HepG2 (cell line): Measurements from ENCODE around the gene TXNDC12. TPM values are rescaled to one million over a fixed set of nuclear protein-coding genes. Genes with fewer than 3 reads are reported as not detected.

Source experiments
- ATAC-seq: fragments of 200-7000 bp; cut with Tn5 transposase; 3 replicates; pipeline ENCODE4 v1.9.1; 2020; ENCODE audit warnings: mild to moderate bottlenecking, moderate library complexity
- BruUV-seq: library from RNA; stranded (reverse); fragments of 400-500 nt; replicated peaks from 2 replicates; lab custom pipeline; 2021; lab: Mats Ljungman, UMichigan
- CTCF ChIA-PET: fragments of 300-600 bp; formaldehyde crosslinking; extraction: SDS; loops from one replicate; lab custom pipeline; 2021; ENCODE audit warnings: low total read pairs, inconsistent platforms, low intra/inter-chr PET ratio; lab: Yijun Ruan, JAX
- POLR2A ChIA-PET: fragments of 350-600 bp; sonication (Branson Sonifier 250); formaldehyde crosslinking; loops from one replicate; lab custom pipeline; 2020; ENCODE audit warnings: antibody characterized with exemption, inconsistent platforms; lab: Yijun Ruan, JAX
- DNase-seq: peaks from one replicate; pipeline ENCODE4 v3.0.0-alpha.2; 2015; ENCODE audit warnings: low spot score
- FAIRE-seq: peaks from 3 replicates; lab custom pipeline; 2011; peaks lifted over from hg19 to GRCh38; lab: Jason Lieb, UNC
- H2AFZ ChIP-seq: one replicate; pipeline ENCODE4 v1.6.1; 2011; ENCODE audit warnings: low read length, inconsistent platforms
- H3K27ac ChIP-seq: fragments of 300-600 bp; 3 replicates; pipeline ENCODE4 v1.8.0; 2011; ENCODE audit warnings: mixed run types, mild to moderate bottlenecking, mixed read lengths, low read length, inconsistent platforms; ENCODE audit not compliant: insufficient read depth; ENCODE audit errors: extremely low read length
- H3K27me3 ChIP-seq, 2 experiments: fragments of 200-600 bp in 1 of 2; 2 replicates in 1 of 2; 3 replicates in 1 of 2; pipeline versions ENCODE4 v1.6.0 to v1.8.0; 2011; ENCODE audit warnings: low read length in 2 of 2, mild to moderate bottlenecking in 2 of 2, moderate library complexity in 2 of 2, inconsistent platforms in 1 of 2; ENCODE audit not compliant: insufficient read depth in 2 of 2, control insufficient read depth in 1 of 2
- H3K36me3 ChIP-seq, 2 experiments: fragments of 200-600 bp in 1 of 2; replicated peaks in 1 of 2; 2 replicates in 1 of 2; 3 replicates in 1 of 2; pipeline versions ENCODE4 v1.5.1 to v1.8.0; 2011; ENCODE audit warnings: low read length in 2 of 2, inconsistent platforms in 1 of 2; ENCODE audit not compliant: insufficient read depth in 2 of 2, control insufficient read depth in 1 of 2
- H3K4me1 ChIP-seq: 2 replicates; pipeline ENCODE4 v1.5.1; 2012; ENCODE audit warnings: low read length, inconsistent platforms; ENCODE audit not compliant: insufficient read depth
- H3K4me2 ChIP-seq: 2 replicates; pipeline ENCODE4 v1.6.0; 2011; ENCODE audit warnings: low read depth, low read length, inconsistent platforms
- H3K4me3 ChIP-seq, 3 experiments: fragments of 200-600 bp in 1 of 3; sonication (generic), shearing (Covaris generic) in 1 of 3; replicated peaks in 1 of 3; 2 replicates each; pipeline ENCODE4 v1.5.1; 2011 to 2016; ENCODE audit warnings: low read length in 3 of 3, inconsistent platforms in 2 of 3, low read depth in 2 of 3, mild to moderate bottlenecking in 2 of 3, control low read depth in 1 of 3, mixed read lengths in 1 of 3; ENCODE audit not compliant: insufficient read depth in 1 of 3
- H3K79me2 ChIP-seq: one replicate; pipeline ENCODE4 v1.6.1; 2011; ENCODE audit warnings: low read length, inconsistent platforms; ENCODE audit not compliant: insufficient read depth
- H3K9ac ChIP-seq: 2 replicates; pipeline ENCODE4 v1.6.0; 2011; ENCODE audit warnings: mild to moderate bottlenecking, low read depth, low read length, inconsistent platforms; ENCODE audit not compliant: insufficient read depth
- H3K9me3 ChIP-seq: 2 replicates; pipeline ENCODE4 v1.5.1; 2012; ENCODE audit warnings: mild to moderate bottlenecking, low read length
- H4K20me1 ChIP-seq: 2 replicates; pipeline ENCODE4 v1.6.0; 2011; ENCODE audit warnings: inconsistent platforms, mild to moderate bottlenecking, low read length, moderate library complexity; ENCODE audit not compliant: insufficient read depth
- BATF2 ChIP-seq: sonication (generic); formaldehyde crosslinking; IDR thresholded peaks from 2 replicates; pipeline ENCODE4 v1.8.0; 2022; ENCODE audit warnings: mild to moderate bottlenecking, missing genetic modification reagents, moderate library complexity
- CC2D1A ChIP-seq: sonication (generic); formaldehyde crosslinking; IDR thresholded peaks from 2 replicates; pipeline ENCODE4 v1.8.1; 2023; ENCODE audit warnings: mild to moderate bottlenecking, missing genetic modification reagents
- CHCHD3 ChIP-seq: sonication (generic); formaldehyde crosslinking; IDR thresholded peaks from 2 replicates; pipeline ENCODE4 v1.8.0; 2022; ENCODE audit warnings: mild to moderate bottlenecking, missing genetic modification reagents, moderate library complexity
- HDAC6 ChIP-seq: fragments of 200-600 bp; sonication (generic); IDR thresholded peaks from 2 replicates; pipeline ENCODE4 v1.7.0; 2017; ENCODE audit warnings: mild to moderate bottlenecking, antibody characterized with exemption, low read length, low read depth
- HMGA1 ChIP-seq: sonication (generic); formaldehyde crosslinking; conservative IDR thresholded peaks from 2 replicates; pipeline ENCODE4 v1.4.0; 2020; ENCODE audit warnings: missing genetic modification reagents
- KDM2A ChIP-seq: sonication (generic); formaldehyde crosslinking; IDR thresholded peaks from 2 replicates; pipeline ENCODE4 v1.4.0; 2020; ENCODE audit warnings: low read depth, missing genetic modification reagents, borderline replicate concordance
- MXD3 ChIP-seq: IDR thresholded peaks from 2 replicates; pipeline ENCODE4 v1.6.1; 2016; ENCODE audit warnings: mild to moderate bottlenecking, missing biosample characterization, missing genetic modification reagents
- NCOA1 ChIP-seq: sonication (generic); formaldehyde crosslinking; IDR thresholded peaks from 2 replicates; pipeline ENCODE4 v1.9.0; 2021; ENCODE audit warnings: missing genetic modification reagents
- PRMT3 ChIP-seq: sonication (generic); formaldehyde crosslinking; IDR thresholded peaks from 2 replicates; pipeline ENCODE4 v1.8.1; 2022; ENCODE audit warnings: low read depth, mild to moderate bottlenecking, moderate library complexity, missing genetic modification reagents, borderline replicate concordance
- RFX1 ChIP-seq: fragments of 450-650 bp; IDR thresholded peaks from 2 replicates; pipeline ENCODE4 v1.6.1; 2017
- RFXANK ChIP-seq: IDR thresholded peaks from 2 replicates; pipeline ENCODE4 v1.6.1; 2016
- SIN3A ChIP-seq: IDR thresholded peaks from 2 replicates; pipeline ENCODE4 v1.6.1; 2011; ENCODE audit warnings: low read depth, mild to moderate bottlenecking, control low read depth, low read length, borderline replicate concordance
- SNAI1 ChIP-seq: sonication (generic); formaldehyde crosslinking; IDR thresholded peaks from 2 replicates; pipeline ENCODE4 v1.5.0; 2020; ENCODE audit warnings: mild to moderate bottlenecking, missing genetic modification reagents, borderline replicate concordance
- ZFAT ChIP-seq: sonication (generic); formaldehyde crosslinking; conservative IDR thresholded peaks from 2 replicates; pipeline ENCODE4 v1.8.1; 2023; ENCODE audit warnings: missing genetic modification reagents, inconsistent platforms
- ZNF230 ChIP-seq: sonication (generic); formaldehyde crosslinking; IDR thresholded peaks from 2 replicates; pipeline ENCODE4 v1.4.0; 2020; ENCODE audit warnings: mild to moderate bottlenecking, missing genetic modification reagents
- ZNF317 ChIP-seq: sonication (generic); formaldehyde crosslinking; IDR thresholded peaks from 2 replicates; pipeline ENCODE4 v1.5.0; 2020; ENCODE audit warnings: mild to moderate bottlenecking, missing genetic modification reagents
- ZNF326 ChIP-seq: sonication (generic); formaldehyde crosslinking; IDR thresholded peaks from 2 replicates; pipeline ENCODE4 v1.4.0; 2020; ENCODE audit warnings: missing genetic modification reagents, borderline replicate concordance
- ZNF562 ChIP-seq: sonication (generic); formaldehyde crosslinking; IDR thresholded peaks from 2 replicates; pipeline ENCODE4 v1.8.0; 2022; ENCODE audit warnings: missing genetic modification reagents, borderline replicate concordance
- ZNF577 ChIP-seq: sonication (generic); formaldehyde crosslinking; IDR thresholded peaks from 2 replicates; pipeline ENCODE4 v1.4.0; 2020; ENCODE audit warnings: mild to moderate bottlenecking, low read depth, missing genetic modification reagents, borderline replicate concordance
- ZNF607 ChIP-seq: sonication (generic); formaldehyde crosslinking; IDR thresholded peaks from 2 replicates; pipeline ENCODE4 v1.5.1; 2020; ENCODE audit warnings: missing genetic modification reagents, mild to moderate bottlenecking, borderline replicate concordance
- WGBS: methylation state at CpG from one replicate; pipeline ENCODE4 v1.1.6; 2017; ENCODE audit warnings: low lambda C conversion rate; 5-methylcytosine and 5-hydroxymethylcytosine counted together
- in situ Hi-C: cut with HindIII; loops from 2 replicates; pipeline ENCODE4 v1.10.0; 2017; ENCODE audit warnings: low pct_unique_long_range_greater_than_20kb; ENCODE audit not compliant: extremely low pct_ligation_motif_present
- intact Hi-C: fragments of 100-400 bp; cut with micrococcal nuclease; formaldehyde crosslinking; loops from one replicate; pipeline ENCODE4 v1.10.0; 2022; ENCODE audit not compliant: unreplicated experiment
- polyA plus RNA-seq, 8 experiments: library from polyadenylated mRNA; depleted of rRNA in 3 of 8; stranded (reverse) in 7 of 8; unstranded in 1 of 8; fragments of >200 nt; fragmentation: Illumina TruSeq in 4 of 8; extraction: Trizol in 4 of 8; gene quantifications; 2 replicates each; pipeline versions ENCODE4 v1.2.1 to v1.2.3, GENCODE V29; 2011 to 2016; ENCODE audit warnings: low read depth in 4 of 8, missing spikeins in 1 of 8, mixed read lengths in 1 of 8; ENCODE audit not compliant: insufficient read depth in 1 of 8
- total RNA-seq, 5 experiments: library from RNA; depleted of rRNA; stranded (reverse); fragments of >200 nt; fragmentation: Illumina TruSeq; extraction: Trizol; gene quantifications; 2 replicates each; pipeline ENCODE4 v1.2.3, GENCODE V29; 2016; ENCODE audit warnings: low read depth in 1 of 5

Gene TXNDC12
- total and polyA plus RNA-seq, 2 of the 13 experiments (the other 11 are each of a cell fraction or from before 2014, with no cell fraction given): 65.6 to 67.2 TPM

- no TSS peak for BruUV-seq
- no peaks in the 10 kb centered on the region for H3K9me3 ChIP-seq
- intact Hi-C loops (no loop called here), in situ Hi-C loops (no loop called here)
- TF ChIP-seq HMGA1 (CRISPR knock-in tag): no peak
- no peak for TF ChIP-seq ZFAT (CRISPR knock-in tag)
- H3K36me3 ChIP-seq: no peaks in the 10 kb centered on the region
- H3K27me3 ChIP-seq: peaks cover 2 to 22% of the 10 kb centered on the region in 2 experiments; a peak in 3 of 5 replicates
- H4K20me1 ChIP-seq: no peaks in the 10 kb centered on the region
- DNase-seq (no peak), FAIRE-seq (no peak), ATAC-seq (no peak)
- no peak overlapping the region for H3K4me2 ChIP-seq
- H3K9ac ChIP-seq: no peak overlapping the region
- no peak overlapping the region for H2AFZ ChIP-seq
- CTCF ChIA-PET: no interaction called here
- H3K27ac ChIP-seq: no peak overlapping the region
- 53% methylated on average over 4 of the region's 4 CpGs for WGBS
- POLR2A ChIA-PET: no interaction called here
- no peaks in the 10 kb centered on the region for H3K79me2 ChIP-seq
- peaks cover 5% of the 10 kb centered on the region for H3K4me1 ChIP-seq
- H3K4me3 ChIP-seq: no peak overlapping the region
Observed at GRCh38 chr1:51986718-51987117, 68.3 kb downstream of the TXNDC12 start.

GRCh38 chr1:51982161-51982560 is 72.8 kb downstream of the TXNDC12 start:
- CTCF ChIA-PET: no interaction called here
- WGBS: 56% methylated on average over 3 of the region's 3 CpGs
- no peak for FAIRE-seq
- TF ChIP-seq MXD3: no peak
- TF ChIP-seq CHCHD3: no peak
- TF ChIP-seq ZNF577 (CRISPR knock-in tag): no peak
- no peak for TF ChIP-seq CC2D1A
- TF ChIP-seq SIN3A: no peak
- no peak for TF ChIP-seq RFX1
- no peak for TF ChIP-seq ZNF326 (CRISPR knock-in tag)
- no peak for TF ChIP-seq ZNF562 (CRISPR knock-in tag)
- no peak for TF ChIP-seq BATF2 (CRISPR knock-in tag)
- no peak for TF ChIP-seq HDAC6
- TF ChIP-seq ZNF317 (CRISPR knock-in tag): no peak
- no peak for TF ChIP-seq SNAI1 (CRISPR knock-in tag)
- no peak for TF ChIP-seq PRMT3 (CRISPR knock-in tag)
- no peak for TF ChIP-seq ZNF230
- TF ChIP-seq NCOA1 (CRISPR knock-in tag): no peak
- TF ChIP-seq RFXANK (CRISPR knock-in tag): no peak
- no peak for TF ChIP-seq KDM2A (CRISPR knock-in tag)
- TF ChIP-seq ZNF607: no peak
- H3K27ac ChIP-seq: no peak overlapping the region
- H4K20me1 ChIP-seq: no peaks in the 10 kb centered on the region
- in situ Hi-C loops: no loop called here
- H3K4me1 ChIP-seq: peaks cover 18% of the 10 kb centered on the region
- BruUV-seq: no TSS peak
- H3K27me3 ChIP-seq: peaks cover 1 to 4% of the 10 kb centered on the region in 2 experiments; a peak in 2 of 5 replicates
- no peak for DNase-seq
- no peak overlapping the region for H3K4me2 ChIP-seq
- no peaks in the 10 kb centered on the region for H3K36me3 ChIP-seq
- POLR2A ChIA-PET: no interaction called here
- no peak overlapping the region for H3K9ac ChIP-seq
- no peak overlapping the region for H3K4me3 ChIP-seq
- intact Hi-C loops: no loop called here
- no peaks in the 10 kb centered on the region for H3K79me2 ChIP-seq
- ATAC-seq: no peak
- no peak overlapping the region for H2AFZ ChIP-seq
- H3K9me3 ChIP-seq: no peaks in the 10 kb centered on the region
